ENCODE data around the gene UIMC1.

DNA sequence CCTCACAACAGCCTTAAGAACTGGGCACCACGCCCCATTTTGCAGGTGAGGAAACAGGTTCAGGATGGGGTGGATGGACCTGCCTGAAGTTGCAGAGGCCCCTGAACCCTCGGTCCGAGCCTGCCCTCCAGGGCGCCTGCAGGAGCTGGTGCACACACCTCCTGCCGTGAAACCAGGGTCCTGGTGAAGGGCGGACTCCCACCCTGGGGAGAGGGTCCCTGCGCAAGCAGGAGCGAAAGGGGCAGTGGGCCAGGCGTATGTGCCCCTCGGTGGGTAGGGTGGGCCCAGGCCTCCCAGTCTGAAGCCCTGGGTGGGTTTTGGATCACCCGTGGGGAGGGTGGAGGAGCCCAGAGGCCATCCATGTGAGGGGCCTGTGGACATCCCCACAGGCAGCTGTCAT lies 145.3 kb downstream of the UIMC1 start:
- TF ChIP-seq EP300 (IDR thresholded peaks at IDR 0.05; ENCODE audit: borderline replicate concordance) (no peak), FOXM1 (IDR thresholded peaks at IDR 0.05; ENCODE audit: borderline replicate concordance, low read depth) (no peak), RAD21 (IDR thresholded peaks at IDR 0.05; ENCODE audit: low read depth) (no peak)
- TF ChIP-seq, protein P1, sequence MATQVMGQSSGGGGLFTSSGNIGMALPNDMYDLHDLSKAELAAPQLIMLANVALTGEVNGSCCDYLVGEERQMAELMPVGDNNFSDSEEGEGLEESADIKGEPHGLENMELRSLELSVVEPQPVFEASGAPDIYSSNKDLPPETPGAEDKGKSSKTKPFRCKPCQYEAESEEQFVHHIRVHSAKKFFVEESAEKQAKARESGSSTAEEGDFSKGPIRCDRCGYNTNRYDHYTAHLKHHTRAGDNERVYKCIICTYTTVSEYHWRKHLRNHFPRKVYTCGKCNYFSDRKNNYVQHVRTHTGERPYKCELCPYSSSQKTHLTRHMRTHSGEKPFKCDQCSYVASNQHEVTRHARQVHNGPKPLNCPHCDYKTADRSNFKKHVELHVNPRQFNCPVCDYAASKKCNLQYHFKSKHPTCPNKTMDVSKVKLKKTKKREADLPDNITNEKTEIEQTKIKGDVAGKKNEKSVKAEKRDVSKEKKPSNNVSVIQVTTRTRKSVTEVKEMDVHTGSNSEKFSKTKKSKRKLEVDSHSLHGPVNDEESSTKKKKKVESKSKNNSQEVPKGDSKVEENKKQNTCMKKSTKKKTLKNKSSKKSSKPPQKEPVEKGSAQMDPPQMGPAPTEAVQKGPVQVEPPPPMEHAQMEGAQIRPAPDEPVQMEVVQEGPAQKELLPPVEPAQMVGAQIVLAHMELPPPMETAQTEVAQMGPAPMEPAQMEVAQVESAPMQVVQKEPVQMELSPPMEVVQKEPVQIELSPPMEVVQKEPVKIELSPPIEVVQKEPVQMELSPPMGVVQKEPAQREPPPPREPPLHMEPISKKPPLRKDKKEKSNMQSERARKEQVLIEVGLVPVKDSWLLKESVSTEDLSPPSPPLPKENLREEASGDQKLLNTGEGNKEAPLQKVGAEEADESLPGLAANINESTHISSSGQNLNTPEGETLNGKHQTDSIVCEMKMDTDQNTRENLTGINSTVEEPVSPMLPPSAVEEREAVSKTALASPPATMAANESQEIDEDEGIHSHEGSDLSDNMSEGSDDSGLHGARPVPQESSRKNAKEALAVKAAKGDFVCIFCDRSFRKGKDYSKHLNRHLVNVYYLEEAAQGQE (IDR thresholded peaks at IDR 0.05; ENCODE audit: low read depth), result no peak

All from Ishikawa (cell line).